ENCODE data around the gene CALN1.

CALN1 gene

DNA sequence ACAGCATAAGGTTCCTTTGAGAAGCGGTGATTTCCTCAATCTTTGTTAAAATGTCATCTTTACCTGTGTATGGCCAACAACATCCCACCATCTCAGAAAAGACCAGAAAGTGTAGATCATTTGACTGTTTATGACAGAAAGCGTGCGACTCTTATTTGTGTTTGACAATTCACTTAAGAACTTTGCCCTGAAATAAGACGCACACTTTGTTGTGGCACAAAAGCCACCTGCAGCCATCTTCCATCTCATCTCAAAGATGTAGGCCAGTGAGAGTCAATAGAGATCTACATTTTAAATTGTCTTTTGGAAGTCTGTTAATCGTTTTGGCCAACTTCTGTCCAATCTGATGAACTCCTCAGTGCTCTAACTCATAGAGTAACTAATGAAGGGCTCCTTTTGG is 114.0 kb downstream of the CALN1 start:
- no peak for TF ChIP-seq CTCF (IDR thresholded peaks at IDR 0.05; ENCODE audit: insufficient read depth, low read depth, low read length, missing control alignments)
- no peak for DNase-seq (ENCODE audit: low read depth)
- H3K4me3 ChIP-seq (ENCODE audit: low read depth, low read length), result no peak overlapping the region

GRCh38 chr7:72297636-72298035 is 114.5 kb downstream of the CALN1 start:
- peak; percentile 18 for DNase-seq (ENCODE audit: low read depth)
- no peak overlapping the region for H3K4me3 ChIP-seq (ENCODE audit: low read depth, low read length)
- TF ChIP-seq CTCF (IDR thresholded peaks at IDR 0.05; ENCODE audit: insufficient read depth, low read depth, low read length, missing control alignments), result no peak

GRCh38 chr7:72292794-72293193 is 119.3 kb downstream of the CALN1 start:
- H3K4me3 ChIP-seq (ENCODE audit: low read depth, low read length), result no peak overlapping the region
- no peak for TF ChIP-seq CTCF (IDR thresholded peaks at IDR 0.05; ENCODE audit: insufficient read depth, low read depth, low read length, missing control alignments)
- DNase-seq (ENCODE audit: low read depth), result no peak

- no peak for TF ChIP-seq CTCF (IDR thresholded peaks at IDR 0.05; ENCODE audit: insufficient read depth, low read depth, low read length, missing control alignments)
- DNase-seq (ENCODE audit: low read depth), result no peak
- no peak overlapping the region for H3K4me3 ChIP-seq (ENCODE audit: low read depth, low read length)
Observed at GRCh38 chr7:72292118-72292517, 120.0 kb downstream of the CALN1 start.

DNA sequence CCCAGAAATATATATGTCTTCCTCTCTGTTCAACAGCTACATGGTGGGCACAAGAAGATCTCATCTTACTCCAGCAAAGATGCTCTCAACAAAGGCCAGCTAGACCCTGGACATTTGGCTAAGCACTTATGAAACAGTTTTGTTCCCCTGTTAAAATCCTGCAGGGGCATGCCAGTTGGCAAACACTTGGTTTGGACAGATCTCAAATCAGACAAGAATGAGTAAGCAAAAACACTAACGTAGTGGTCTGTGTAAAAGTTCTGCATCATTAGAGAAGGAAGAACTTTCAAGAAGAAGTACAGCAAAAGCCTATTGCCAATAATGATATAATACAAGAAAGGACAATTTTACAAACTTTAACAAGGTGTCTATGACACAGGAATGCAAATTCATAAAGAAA is 125.6 kb downstream of the CALN1 start:
- no peak for TF ChIP-seq CTCF (IDR thresholded peaks at IDR 0.05; ENCODE audit: insufficient read depth, low read depth, low read length, missing control alignments)
- no peak for DNase-seq (ENCODE audit: low read depth)
- no peak overlapping the region for H3K4me3 ChIP-seq (ENCODE audit: low read depth, low read length)

GRCh38 chr7:72283309-72283708 is 128.8 kb downstream of the CALN1 start:
- TF ChIP-seq CTCF (IDR thresholded peaks at IDR 0.05; ENCODE audit: insufficient read depth, low read depth, low read length, missing control alignments), result no peak
- DNase-seq (ENCODE audit: low read depth), result no peak
- H3K4me3 ChIP-seq (ENCODE audit: low read depth, low read length), result no peak overlapping the region

- no peak for TF ChIP-seq CTCF (IDR thresholded peaks at IDR 0.05; ENCODE audit: insufficient read depth, low read depth, low read length, missing control alignments)
- H3K4me3 ChIP-seq (ENCODE audit: low read depth, low read length), result no peak overlapping the region
- DNase-seq (ENCODE audit: low read depth), result no peak
Observed at GRCh38 chr7:72281308-72281707, 130.8 kb downstream of the CALN1 start.
